GM12878 (cell line): ENCODE results near the gene IDS. TPM values are rescaled to one million over a fixed set of nuclear protein-coding genes. Genes with fewer than 3 reads are reported as not detected.
A peak's percentile ranks its signal among the peaks of the same experiment; 100 is the strongest.

Experiments
- CREB1 ChIP-seq: IDR thresholded peaks from 2 replicates; pipeline ENCODE4 v1.6.1; 2012; ENCODE audit warnings: low read depth, mild to moderate bottlenecking, inconsistent platforms
- E4F1 ChIP-seq: fragments of 450-650 bp; IDR thresholded peaks from 2 replicates; pipeline ENCODE4 v1.6.1; 2018; ENCODE audit warnings: borderline replicate concordance, mild to moderate bottlenecking; ENCODE audit not compliant: partially characterized antibody
- HDGF ChIP-seq: fragments of 450-650 bp; IDR thresholded peaks from 2 replicates; pipeline ENCODE4 v1.6.1; 2016; ENCODE audit warnings: antibody characterized with exemption
- IRF5 ChIP-seq: fragments of 450-650 bp; IDR thresholded peaks from 2 replicates; pipeline ENCODE4 v1.6.1; 2017; ENCODE audit warnings: borderline replicate concordance
- JUNB ChIP-seq: IDR thresholded peaks from 2 replicates; pipeline ENCODE4 v1.6.1; 2016; ENCODE audit warnings: antibody characterized with exemption, mild to moderate bottlenecking
- LARP7 ChIP-seq: fragments of 450-650 bp; IDR thresholded peaks from 2 replicates; pipeline ENCODE4 v1.6.1; 2017; ENCODE audit warnings: mild to moderate bottlenecking
- MEF2B ChIP-seq: fragments of 450-650 bp; IDR thresholded peaks from 2 replicates; pipeline ENCODE4 v1.6.1; 2018; ENCODE audit warnings: mild to moderate bottlenecking, moderate library complexity; ENCODE audit not compliant: partially characterized antibody, poor library complexity, severe bottlenecking
- NBN ChIP-seq: fragments of 450-650 bp; IDR thresholded peaks from 2 replicates; pipeline ENCODE4 v1.6.1; 2016
- PML ChIP-seq: IDR thresholded peaks from 2 replicates; pipeline ENCODE4 v1.6.1; 2012; ENCODE audit warnings: low read length, inconsistent platforms
- POLR2A ChIP-seq: IDR thresholded peaks from 2 replicates; pipeline ENCODE4 v1.6.1; 2011; ENCODE audit warnings: low read depth, mild to moderate bottlenecking, low read length
- RELB ChIP-seq: fragments of 450-650 bp; IDR thresholded peaks from 2 replicates; pipeline ENCODE4 v1.6.1; 2017; ENCODE audit warnings: low read depth, mild to moderate bottlenecking, moderate library complexity
- REST ChIP-seq: IDR thresholded peaks from 2 replicates; pipeline ENCODE4 v1.6.1; 2012; ENCODE audit warnings: mild to moderate bottlenecking, low read depth, low read length
- RFX5 ChIP-seq: IDR thresholded peaks from 2 replicates; pipeline ENCODE4 v1.6.1; 2011; ENCODE audit warnings: low read depth, low read length, improper control_type of control experiment
- polyA plus RNA-seq, 11 experiments: library from polyadenylated mRNA; depleted of rRNA in 4 of 11; unstranded in 6 of 11; stranded (reverse) in 5 of 11; fragments of >200 nt; fragmentation: Nextera tagmentation in 4 of 11; fragmentation: Illumina TruSeq in 1 of 11; extraction: Ambion mirVana in 4 of 11; extraction: Trizol in 1 of 11; gene quantifications; 1 replicate in 1 of 11; 2 replicates in 10 of 11; pipeline versions ENCODE4 v1.2.1 to v1.2.3, GENCODE V29; 2011 to 2016; ENCODE audit warnings: inconsistent platforms in 2 of 11, missing spikeins in 2 of 11, low read depth in 1 of 11
- total RNA-seq, 4 experiments: library from RNA; depleted of rRNA in 3 of 4; stranded (reverse); fragments of >200 nt in 3 of 4; fragmentation: Illumina TruSeq in 1 of 4; extraction: Trizol in 1 of 4; gene quantifications; 2 replicates each; pipeline versions ENCODE4 v1.2.1 to v1.2.3, GENCODE V29; 2013 to 2021
- TF ChIP-seq, protein P1 (sequence below): IDR thresholded peaks from 2 replicates; pipeline ENCODE4 v1.6.1; 2011; ENCODE audit warnings: low read depth, low read length, improper control_type of control experiment, borderline replicate concordance

Gene IDS
- total and polyA plus RNA-seq, 10 of the 15 experiments (the other 5 are each of a cell fraction or from before 2014, with no cell fraction given), result 6.1 to 79.1 (median 51.7) TPM

DNA sequence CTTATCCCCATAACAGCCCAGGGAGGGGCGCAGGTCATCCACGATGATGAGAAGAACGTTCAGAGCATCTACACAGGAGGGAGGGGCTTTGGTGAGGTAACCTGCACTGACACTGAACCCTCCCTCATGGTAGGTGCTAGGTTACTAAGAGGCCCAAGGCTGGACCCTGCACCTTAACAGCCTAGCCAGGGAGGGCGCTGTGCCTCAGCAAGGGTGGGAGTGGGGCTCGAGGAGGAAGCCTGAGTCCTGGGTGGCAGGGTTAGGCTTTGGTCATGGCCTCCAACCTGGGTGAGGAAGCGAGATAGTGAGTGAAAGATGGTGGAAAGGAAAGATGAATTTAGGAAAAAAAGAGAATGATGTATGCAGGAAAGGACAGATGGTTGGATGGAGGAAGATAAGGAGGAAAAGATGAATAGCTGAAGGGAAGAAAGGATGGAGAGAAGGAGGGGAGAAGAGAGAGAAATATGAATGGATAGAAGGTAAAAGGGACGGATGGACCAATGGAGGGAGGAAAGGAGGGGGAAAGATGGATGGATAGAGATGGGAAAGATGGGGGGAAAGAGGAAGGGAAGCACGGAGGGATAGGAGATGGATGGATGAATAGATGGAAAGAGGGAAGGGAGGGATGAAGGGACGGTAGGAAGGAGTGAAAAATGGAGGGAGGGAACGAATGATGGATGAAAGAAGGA, 736 bp downstream of the IDS start (continued):
- TF ChIP-seq, protein P1, sequence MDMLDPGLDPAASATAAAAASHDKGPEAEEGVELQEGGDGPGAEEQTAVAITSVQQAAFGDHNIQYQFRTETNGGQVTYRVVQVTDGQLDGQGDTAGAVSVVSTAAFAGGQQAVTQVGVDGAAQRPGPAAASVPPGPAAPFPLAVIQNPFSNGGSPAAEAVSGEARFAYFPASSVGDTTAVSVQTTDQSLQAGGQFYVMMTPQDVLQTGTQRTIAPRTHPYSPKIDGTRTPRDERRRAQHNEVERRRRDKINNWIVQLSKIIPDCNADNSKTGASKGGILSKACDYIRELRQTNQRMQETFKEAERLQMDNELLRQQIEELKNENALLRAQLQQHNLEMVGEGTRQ, result no peak
- TF ChIP-seq REST (no peak), HDGF (peak; percentile 86; the same call in 1 of the 2 replicates), RELB (no peak), E4F1 (no peak), MEF2B (no peak), POLR2A (peak; percentile 45; the same call in 1 of the 2 replicates), PML (no peak), JUNB (no peak), LARP7 (no peak), RFX5 (no peak), CREB1 (no peak), IRF5 (no peak), NBN (peak; percentile 87)
